Measurements from ENCODE around the gene MYD88.

MYD88 gene

GRCh38 chr3:38186781-38187180, 48.3 kb downstream of the MYD88 start:
- peaks cover 4 to 9% of the 10 kb centered on the region in 2 donors for H3K4me1 Mint-ChIP-seq (ENCODE audit: low read depth in 2 of 2)
- ATAC-seq (replicated peaks), result no peak
- no peaks in the 10 kb centered on the region for H3K27me3 Mint-ChIP-seq
- H3K27ac Mint-ChIP-seq, result no peak overlapping the region
- H3K9me3 Mint-ChIP-seq, result no peaks in the 10 kb centered on the region
- peaks cover 27% of the 10 kb centered on the region for H3K36me3 Mint-ChIP-seq (ENCODE audit: insufficient read depth)
- DNase-seq, result no peak
- no peak overlapping the region for H3K4me3 Mint-ChIP-seq

GRCh38 chr3:38190481-38190881, 52.0 kb downstream of the MYD88 start:
- no peak for DNase-seq
- no peak overlapping the region for H3K27ac Mint-ChIP-seq
- H3K4me3 Mint-ChIP-seq, result no peak overlapping the region

More at GRCh38 chr3:38190481-38190881, 52.0 kb downstream of the MYD88 start:
- Mint-ChIP-seq H3K4me1 (ENCODE audit: low read depth in 2 of 2) (peaks cover 3 to 13% of the 10 kb centered on the region in 2 donors), H3K9me3 (no peaks in the 10 kb centered on the region), H3K36me3 (ENCODE audit: insufficient read depth) (peaks cover 33% of the 10 kb centered on the region), H3K27me3 (no peaks in the 10 kb centered on the region)
- ATAC-seq (replicated peaks), result no peak
